ENCODE measurements around the gene SHANK1. TPM values are rescaled to one million over a fixed set of nuclear protein-coding genes. Genes with fewer than 3 reads are reported as not detected.

SHANK1 gene
- polyA plus RNA-seq, 3 donors = not detected

GRCh38 chr19:50725218-50725910 lies 5.8 kb upstream of the SHANK1 start:
- peaks cover 37 to 55% of the 10 kb centered on the region in 2 donors for H3K4me1 ChIP-seq (ENCODE audit: control insufficient read depth in 1 of 2, insufficient read depth in 2 of 2, low read length in 2 of 2)
- H3K9me3 ChIP-seq (replicated peaks in 1 of 2; ENCODE audit: control insufficient read depth in 1 of 2, insufficient read depth in 1 of 2, low read length in 2 of 2) = no peaks in the 10 kb centered on the region
- H3K27ac Mint-ChIP-seq = peak overlapping the region in 6 of 7 donors; percentile 51 to 89 (median 72)
- H3K4me3 ChIP-seq (replicated peaks in 1 of 3; ENCODE audit: low read depth in 2 of 3, low read length in 3 of 3) = peak overlapping the region; percentile 51 to 78 (median 62)
- 7% methylated on average over 49 of the region's 52 CpGs for WGBS (ENCODE audit: insufficient coverage)
- peaks cover 10% of the 10 kb centered on the region for H3K79me2 ChIP-seq (ENCODE audit: insufficient read depth, low read length)
- peaks cover 0 to 8% of the 10 kb centered on the region in 2 donors for H3K36me3 Mint-ChIP-seq
- peaks cover 0 to 29% of the 10 kb centered on the region in 2 donors for H3K27me3 ChIP-seq (ENCODE audit: control insufficient read depth in 2 of 2, insufficient read depth in 2 of 2, low read length in 2 of 2)
- DNase-seq = no peak
- intact Hi-C loops (cut with micrococcal nuclease) = no loop called here
- H3K4me3 Mint-ChIP-seq = peak overlapping the region; percentile 85 to 96
- H2AFZ ChIP-seq (ENCODE audit: insufficient read depth, low read depth, low read length, poor library complexity, severe bottlenecking) = peak overlapping the region; percentile 83
- peak overlapping the region; percentile 27 to 68 for H3K27ac ChIP-seq (ENCODE audit: low read depth in 1 of 2, low read length in 2 of 2)
- no peaks in the 10 kb centered on the region for H3K36me3 ChIP-seq (replicated peaks in 1 of 2; ENCODE audit: control insufficient read depth in 1 of 2, insufficient read depth in 2 of 2, low read length in 2 of 2)
- peak overlapping the region; percentile 85 for H3K4me2 ChIP-seq (replicated peaks; ENCODE audit: extremely low read depth, low read length, poor library complexity, severe bottlenecking)
- TF ChIP-seq CTCF (IDR thresholded peaks at IDR 0.05) = no peak
- H3K9me3 Mint-ChIP-seq = peaks cover 0 to 30% (median 14%) of the 10 kb centered on the region in 7 donors
- H3K4me1 Mint-ChIP-seq = peaks cover 57% of the 10 kb centered on the region
- H3K27me3 Mint-ChIP-seq (ENCODE audit: low read depth in 3 of 3) = peaks cover 36 to 71% (median 65%) of the 10 kb centered on the region in 3 donors
- no peaks in the 10 kb centered on the region for H4K20me1 ChIP-seq (ENCODE audit: insufficient read depth, low read length)
- H3K9ac ChIP-seq (ENCODE audit: insufficient read depth, low read length, poor library complexity, severe bottlenecking) = peak overlapping the region; percentile 54

- peak overlapping the region; percentile 51 to 78 (median 62) for H3K4me3 ChIP-seq (replicated peaks in 1 of 3; ENCODE audit: low read depth in 2 of 3, low read length in 3 of 3)
Measured at GRCh38 chr19:50724522-50725217, 5.1 kb upstream of the SHANK1 start.

More at GRCh38 chr19:50724522-50725217, 5.1 kb upstream of the SHANK1 start:
- H3K4me1 Mint-ChIP-seq = peaks cover 56% of the 10 kb centered on the region
- H3K27me3 ChIP-seq (ENCODE audit: control insufficient read depth in 2 of 2, insufficient read depth in 2 of 2, low read length in 2 of 2) = peaks cover 0 to 35% of the 10 kb centered on the region in 2 donors
- intact Hi-C loops (cut with micrococcal nuclease) = loop anchor here in 1 of 2 donors (5.0 kb wide), 1 partner anchor 58 kb away; no protein-coding TSS in a partner anchor
- H3K4me2 ChIP-seq (replicated peaks; ENCODE audit: extremely low read depth, low read length, poor library complexity, severe bottlenecking) = peak overlapping the region; percentile 85
- no peaks in the 10 kb centered on the region for H3K9me3 ChIP-seq (replicated peaks in 1 of 2; ENCODE audit: control insufficient read depth in 1 of 2, insufficient read depth in 1 of 2, low read length in 2 of 2)
- H3K36me3 Mint-ChIP-seq = peaks cover 0 to 8% of the 10 kb centered on the region in 2 donors
- H3K4me3 Mint-ChIP-seq = peak overlapping the region; percentile 85 to 96
- TF ChIP-seq CTCF (IDR thresholded peaks at IDR 0.05) = peak; percentile 82
- peaks cover 40 to 77% (median 72%) of the 10 kb centered on the region in 3 donors for H3K27me3 Mint-ChIP-seq (ENCODE audit: low read depth in 3 of 3)
- no peaks in the 10 kb centered on the region for H3K36me3 ChIP-seq (replicated peaks in 1 of 2; ENCODE audit: control insufficient read depth in 1 of 2, insufficient read depth in 2 of 2, low read length in 2 of 2)
- H3K27ac Mint-ChIP-seq = peak overlapping the region; percentile 81 to 96 (median 93)
- peak overlapping the region in 1 of 2 donors; percentile 68 for H3K27ac ChIP-seq (ENCODE audit: low read depth in 1 of 2, low read length in 2 of 2)
- peak overlapping the region; percentile 83 for H2AFZ ChIP-seq (ENCODE audit: insufficient read depth, low read depth, low read length, poor library complexity, severe bottlenecking)
- peak overlapping the region; percentile 54 for H3K9ac ChIP-seq (ENCODE audit: insufficient read depth, low read length, poor library complexity, severe bottlenecking)
- peaks cover 37 to 54% of the 10 kb centered on the region in 2 donors for H3K4me1 ChIP-seq (ENCODE audit: control insufficient read depth in 1 of 2, insufficient read depth in 2 of 2, low read length in 2 of 2)
- peaks cover 0 to 30% (median 14%) of the 10 kb centered on the region in 7 donors for H3K9me3 Mint-ChIP-seq
- no peaks in the 10 kb centered on the region for H4K20me1 ChIP-seq (ENCODE audit: insufficient read depth, low read length)
- WGBS (ENCODE audit: insufficient coverage) = under 1% methylated on average over 60 of the region's 65 CpGs
- H3K79me2 ChIP-seq (ENCODE audit: insufficient read depth, low read length) = peaks cover 10% of the 10 kb centered on the region
- peak; percentile 91 to 96 (median 96) for DNase-seq
